Spleen (tissue), 11 donors: ENCODE results near the gene UBASH3B. TPM values are rescaled to one million over a fixed set of nuclear protein-coding genes. Genes with fewer than 3 reads are reported as not detected.

Experiments
- DNase-seq: peaks from one replicate; pipeline ENCODE4 v3.0.0-alpha.2; 2020
- H3K27ac ChIP-seq, 8 donors: fragments of 200-600 bp; sonication (generic) in 7 of 8; 1 replicate in 4 of 8; 2 replicates in 4 of 8; pipeline versions ENCODE4 v1.5.0 to v1.8.0; 2016 to 2021; ENCODE audit warnings: inconsistent platforms in 4 of 8, mild to moderate bottlenecking in 4 of 8, moderate library complexity in 1 of 8
- H3K27me3 ChIP-seq, 7 donors: fragments of 200-600 bp; sonication (generic) in 6 of 7; replicated peaks in 1 of 7; 1 replicate in 4 of 7; 2 replicates in 3 of 7; pipeline versions ENCODE4 v1.5.0 to v1.8.0; 2016 to 2021; ENCODE audit warnings: inconsistent platforms in 3 of 7, mild to moderate bottlenecking in 1 of 7
- H3K36me3 ChIP-seq, 6 donors: fragments of 200-600 bp; sonication (generic) in 5 of 6; 1 replicate in 4 of 6; 2 replicates in 2 of 6; pipeline versions ENCODE4 v1.5.0 to v1.8.0; 2016 to 2021; ENCODE audit warnings: inconsistent platforms in 2 of 6
- H3K4me1 ChIP-seq, 6 donors: fragments of 200-600 bp; sonication (generic) in 5 of 6; 1 replicate in 3 of 6; 2 replicates in 3 of 6; pipeline versions ENCODE4 v1.5.0 to v1.8.0; 2016 to 2021; ENCODE audit warnings: inconsistent platforms in 3 of 6
- H3K4me3 ChIP-seq, 8 donors: fragments of 200-600 bp; sonication (generic) in 7 of 8; 1 replicate in 4 of 8; 2 replicates in 4 of 8; pipeline versions ENCODE4 v1.5.0 to v1.8.0; 2016 to 2021; ENCODE audit warnings: inconsistent platforms in 4 of 8, mild to moderate bottlenecking in 4 of 8, moderate library complexity in 2 of 8
- H3K9me3 ChIP-seq, 8 donors: fragments of 200-600 bp; sonication (generic) in 7 of 8; 1 replicate in 4 of 8; 2 replicates in 4 of 8; pipeline versions ENCODE4 v1.5.0 to v1.8.0; 2016 to 2021; ENCODE audit warnings: inconsistent platforms in 4 of 8
- CTCF ChIP-seq, 11 experiments: fragments of 200-600 bp in 7 of 11; fragments of 450-650 bp in 4 of 11; sonication (generic) in 4 of 11; IDR thresholded peaks in 8 of 11; conservative IDR thresholded peaks in 3 of 11; 1 replicate in 7 of 11; 2 replicates in 4 of 11; pipeline versions ENCODE4 v1.4.0 to v1.8.0; 2016 to 2021; ENCODE audit warnings: antibody characterized with exemption in 11 of 11, inconsistent platforms in 4 of 11, mild to moderate bottlenecking in 1 of 11
- POLR2A ChIP-seq, 3 donors: fragments of 450-650 bp; IDR thresholded peaks; one replicate each; pipeline ENCODE4 v1.5.1; 2017; ENCODE audit warnings: antibody characterized with exemption in 3 of 3, mild to moderate bottlenecking in 1 of 3
- POLR2AphosphoS5 ChIP-seq, 3 donors: sonication (generic); formaldehyde crosslinking; IDR thresholded peaks; one replicate each; pipeline ENCODE4 v1.5.1; 2017; ENCODE audit warnings: antibody characterized with exemption in 3 of 3
- WGBS, 5 donors: extraction: QIAGEN DNeasy Blood & Tissue Kit in 3 of 5; methylation state at CpG; one replicate each; pipeline versions ENCODE4 v1.1.5 to v1.1.7; 2013 to 2018; 5-methylcytosine and 5-hydroxymethylcytosine counted together
- intact Hi-C: fragments of 100-400 bp; cut with DNase I; formaldehyde crosslinking; loops from one replicate; pipeline ENCODE4 v1.15.0; 2023; ENCODE audit warnings: low total_unique reads
- polyA plus RNA-seq, 3 donors: library from polyadenylated mRNA; stranded (reverse); fragments of 200-250 nt; gene quantifications; one replicate each; pipeline ENCODE4 v1.2.1, GENCODE V29; 2013
- total RNA-seq, 7 donors: library from RNA; depleted of rRNA in 3 of 7; stranded (reverse); fragments of >200 nt in 3 of 7; fragmentation: NEBNext Ultra II Directional in 4 of 7; extraction: Animal tissue kit (Norgen Biotek cat#: 25700) in 4 of 7; gene quantifications; one replicate each; pipeline versions ENCODE4 v1.1.0 to v1.2.1, GENCODE V29; 2016 to 2021
- donor health status: healthy with polysubstance abuse.
- donor health status: DM: no; HTN: no; CAD: no; lungs with moderate emphysema.
- donor health status: DM: no; HTN: no; CAD: no.
- donor health status: Bipolar disorder and iron deficiency.
- donor health status: healthy.
- donor health status: DM: no; HTN: no; CAD: no.
- donor health status: DM: yes; HTN: yes; CAD: no.

Gene UBASH3B
- total and polyA plus RNA-seq, 10 donors = 4.4 to 190 (median 77.9) TPM

DNA sequence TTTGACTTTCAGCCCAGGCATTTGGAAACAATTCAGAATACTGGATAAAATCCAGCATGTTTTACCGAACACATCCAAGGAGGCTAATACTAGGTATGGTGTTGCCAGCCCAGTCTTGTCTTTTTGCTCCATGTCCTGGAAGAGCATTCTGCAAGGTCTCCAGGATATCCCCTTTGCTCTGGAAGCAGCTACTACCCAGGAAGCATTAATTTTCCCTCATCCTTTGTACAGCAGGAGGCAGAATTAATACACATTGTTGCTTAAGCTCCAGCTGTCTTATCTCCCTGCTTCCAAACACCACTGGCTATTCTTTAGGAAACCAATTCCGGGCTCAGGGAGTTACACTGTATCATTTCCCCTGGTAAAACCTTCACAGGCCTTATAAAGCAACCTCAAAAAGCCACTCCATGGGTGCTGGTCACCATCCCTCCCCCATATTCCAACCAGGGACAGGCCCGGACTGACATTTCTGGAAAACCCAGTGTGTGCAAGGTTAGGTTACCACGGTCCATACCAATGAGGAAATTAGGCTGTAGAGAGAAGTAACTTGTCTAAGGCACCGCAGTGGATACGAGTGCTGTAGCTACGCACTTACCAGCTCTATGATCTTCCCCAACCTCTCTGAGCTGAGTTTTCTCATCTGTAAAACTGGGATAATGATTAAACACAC is 1.5 kb upstream of the UBASH3B start:
- WGBS, 5 donors = 60 to 69% (median 66%) methylated on average over 7 of the region's 7 CpGs
- Histone ChIP-seq H3K27ac (peak overlapping the region in 5 of 8 donors; percentile 29 to 97 (median 92)), H3K4me3 (peak overlapping the region in 2 of 8 donors; percentile 96 to 97), H3K36me3 (no peaks in the 10 kb centered on the region), H3K4me1 (peaks cover 18 to 60% (median 37%) of the 10 kb centered on the region in 6 donors), H3K9me3 (no peaks in the 10 kb centered on the region), H3K27me3 (peaks cover 0 to 13% (median 0%) of the 10 kb centered on the region in 7 donors)
- intact Hi-C loops = no loop called here
- TF ChIP-seq CTCF (IDR thresholded peaks at IDR 0.05 in 8 of 11, conservative IDR thresholded peaks at IDR 0.05 in 3 of 11) (peak in 2 of 11 experiments; percentile 7 to 34), POLR2A (IDR thresholded peaks at IDR 0.05) (peak in 1 of 3 donors; percentile 9), POLR2AphosphoS5 (IDR thresholded peaks at IDR 0.05) (no peak)
- no peak for DNase-seq

DNA sequence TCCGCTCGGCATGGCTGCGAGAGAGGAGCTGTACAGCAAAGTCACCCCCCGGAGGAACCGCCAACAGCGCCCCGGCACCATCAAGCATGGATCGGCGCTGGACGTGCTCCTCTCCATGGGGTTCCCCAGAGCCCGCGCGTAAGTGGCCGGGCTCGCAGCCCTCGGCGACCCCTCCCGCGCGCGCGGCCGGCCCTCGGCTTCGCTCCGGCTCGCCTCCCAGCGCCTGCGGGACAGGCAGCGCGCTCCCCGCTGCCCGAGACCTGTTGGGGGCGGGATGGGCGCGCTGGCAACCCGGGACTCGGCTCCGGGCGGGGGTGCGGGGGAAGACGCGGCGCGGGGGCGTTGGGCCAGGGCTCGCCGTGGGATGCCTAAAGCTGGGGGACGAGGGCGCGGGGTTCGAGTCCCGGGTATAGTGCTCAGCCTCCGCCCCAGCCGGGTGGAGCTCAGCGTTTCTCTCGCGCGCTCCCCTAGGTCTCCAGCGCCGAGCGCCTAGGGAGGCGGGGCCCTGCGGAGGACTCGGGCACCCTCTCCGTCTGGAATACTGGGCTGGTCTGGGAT is 630 bp downstream of the UBASH3B start:
- Histone ChIP-seq H3K9me3 (no peaks in the 10 kb centered on the region), H3K27me3 (peaks cover 0 to 13% (median 0%) of the 10 kb centered on the region in 7 donors), H3K4me3 (peak overlapping the region; percentile 85 to 97 (median 94)), H3K27ac (peak overlapping the region; percentile 76 to 97 (median 93)), H3K36me3 (no peaks in the 10 kb centered on the region), H3K4me1 (peaks cover 34 to 74% (median 57%) of the 10 kb centered on the region in 6 donors)
- whole genome bisulfite sequencing, 5 donors = 0 to 1% (median 0%) methylated on average over 6 to 66 of the region's 66 CpGs
- intact Hi-C loops = no loop called here
- TF ChIP-seq CTCF (IDR thresholded peaks at IDR 0.05 in 8 of 11, conservative IDR thresholded peaks at IDR 0.05 in 3 of 11) (peak in 1 of 11 experiments; percentile 11), POLR2AphosphoS5 (IDR thresholded peaks at IDR 0.05) (no peak), POLR2A (IDR thresholded peaks at IDR 0.05) (no peak)
- peak; percentile 93 for DNase-seq

- TF ChIP-seq POLR2AphosphoS5 (IDR thresholded peaks at IDR 0.05) (peak; percentile 49 to 70 (median 56)), POLR2A (IDR thresholded peaks at IDR 0.05) (no peak), CTCF (IDR thresholded peaks at IDR 0.05 in 8 of 11, conservative IDR thresholded peaks at IDR 0.05 in 3 of 11) (peak in 2 of 11 experiments; percentile 11 to 14)
- peak; percentile 86 for DNase-seq
- Histone ChIP-seq H3K9me3 (no peaks in the 10 kb centered on the region), H3K4me1 (peaks cover 34 to 79% (median 59%) of the 10 kb centered on the region in 6 donors), H3K27me3 (peaks cover 0 to 13% (median 0%) of the 10 kb centered on the region in 7 donors), H3K36me3 (peaks cover 0 to under 1% (median 0%) of the 10 kb centered on the region in 6 donors), H3K27ac (peak overlapping the region; percentile 76 to 97 (median 93)), H3K4me3 (peak overlapping the region; percentile 85 to 97 (median 94))
- WGBS, 5 donors = 0 to 6% (median 2%) methylated on average over 14 to 25 of the region's 25 CpGs
- intact Hi-C loops = no loop called here
Measured at GRCh38 chr11:122656631-122657101, 1.1 kb downstream of the UBASH3B start.
